ENCODE data around the gene SETD2.

DNA sequence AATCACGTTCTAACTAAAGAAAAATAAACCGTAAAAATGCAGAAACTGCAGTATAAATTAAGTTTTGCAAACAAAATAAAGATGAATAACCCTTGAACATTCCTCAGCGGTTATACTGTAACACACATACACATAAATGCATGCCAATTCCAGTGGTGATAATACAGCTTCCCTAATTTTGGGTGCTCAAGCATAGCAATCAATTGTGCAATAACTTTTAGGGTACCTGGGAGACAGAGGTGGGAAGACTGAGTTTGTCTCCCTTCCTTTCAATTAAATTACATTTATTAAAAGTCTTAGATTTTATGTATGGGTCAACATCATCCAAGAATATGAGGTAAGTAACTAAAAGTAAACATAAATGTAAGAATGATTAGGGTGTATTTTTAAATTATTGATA is 71.8 kb downstream of the SETD2 start:
- TF ChIP-seq, protein P1, sequence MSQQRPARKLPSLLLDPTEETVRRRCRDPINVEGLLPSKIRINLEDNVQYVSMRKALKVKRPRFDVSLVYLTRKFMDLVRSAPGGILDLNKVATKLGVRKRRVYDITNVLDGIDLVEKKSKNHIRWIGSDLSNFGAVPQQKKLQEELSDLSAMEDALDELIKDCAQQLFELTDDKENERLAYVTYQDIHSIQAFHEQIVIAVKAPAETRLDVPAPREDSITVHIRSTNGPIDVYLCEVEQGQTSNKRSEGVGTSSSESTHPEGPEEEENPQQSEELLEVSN (IDR thresholded peaks at IDR 0.05; ENCODE audit: borderline replicate concordance in 1 of 2, extremely low read depth in 1 of 2, insufficient read depth in 1 of 2, insufficient read length in 1 of 2, low read depth in 1 of 2, low read length in 1 of 2, poor library complexity in 1 of 2, severe bottlenecking in 1 of 2): no peak
- no peak for TF ChIP-seq NFIC (IDR thresholded peaks at IDR 0.05)
- TF ChIP-seq DNMT1 (IDR thresholded peaks at IDR 0.05): no peak
- no peak for TF ChIP-seq HMG20B (CRISPR knock-in tag; IDR thresholded peaks at IDR 0.05)
- TF ChIP-seq HDAC6 (IDR thresholded peaks at IDR 0.05; ENCODE audit: low read depth, low read length): no peak
- TF ChIP-seq, protein P2, sequence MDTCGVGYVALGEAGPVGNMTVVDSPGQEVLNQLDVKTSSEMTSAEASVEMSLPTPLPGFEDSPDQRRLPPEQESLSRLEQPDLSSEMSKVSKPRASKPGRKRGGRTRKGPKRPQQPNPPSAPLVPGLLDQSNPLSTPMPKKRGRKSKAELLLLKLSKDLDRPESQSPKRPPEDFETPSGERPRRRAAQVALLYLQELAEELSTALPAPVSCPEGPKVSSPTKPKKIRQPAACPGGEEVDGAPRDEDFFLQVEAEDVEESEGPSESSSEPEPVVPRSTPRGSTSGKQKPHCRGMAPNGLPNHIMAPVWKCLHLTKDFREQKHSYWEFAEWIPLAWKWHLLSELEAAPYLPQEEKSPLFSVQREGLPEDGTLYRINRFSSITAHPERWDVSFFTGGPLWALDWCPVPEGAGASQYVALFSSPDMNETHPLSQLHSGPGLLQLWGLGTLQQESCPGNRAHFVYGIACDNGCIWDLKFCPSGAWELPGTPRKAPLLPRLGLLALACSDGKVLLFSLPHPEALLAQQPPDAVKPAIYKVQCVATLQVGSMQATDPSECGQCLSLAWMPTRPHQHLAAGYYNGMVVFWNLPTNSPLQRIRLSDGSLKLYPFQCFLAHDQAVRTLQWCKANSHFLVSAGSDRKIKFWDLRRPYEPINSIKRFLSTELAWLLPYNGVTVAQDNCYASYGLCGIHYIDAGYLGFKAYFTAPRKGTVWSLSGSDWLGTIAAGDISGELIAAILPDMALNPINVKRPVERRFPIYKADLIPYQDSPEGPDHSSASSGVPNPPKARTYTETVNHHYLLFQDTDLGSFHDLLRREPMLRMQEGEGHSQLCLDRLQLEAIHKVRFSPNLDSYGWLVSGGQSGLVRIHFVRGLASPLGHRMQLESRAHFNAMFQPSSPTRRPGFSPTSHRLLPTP (IDR thresholded peaks at IDR 0.05; ENCODE audit: borderline replicate concordance, extremely low read depth, insufficient read length): no peak
